GM23338 (cell line): Measurements from ENCODE around the gene BMS1. TPM values are rescaled to one million over a fixed set of nuclear protein-coding genes. Genes with fewer than 3 reads are reported as not detected.

ENCODE experiments used
- ATAC-seq: fragments of 200-7000 bp; cut with Tn5 transposase; 3 replicates; pipeline ENCODE4 v1.9.1; 2020
- DNase-seq: peaks from one replicate; pipeline ENCODE4 v3.0.0-alpha.2; 2015; ENCODE audit warnings: low spot score
- H2AFZ ChIP-seq: fragments of 200-600 bp; sonication (generic); 2 replicates; pipeline ENCODE4 v1.8.0; 2016; ENCODE audit warnings: antibody characterized with exemption, mild to moderate bottlenecking, moderate library complexity
- H3F3A ChIP-seq: fragments of 200-600 bp; sonication (generic); replicated peaks from 2 replicates; pipeline ENCODE4 v1.8.0; 2017; ENCODE audit warnings: antibody characterized with exemption, mixed run types, low read depth
- H3K27ac ChIP-seq: fragments of 200-600 bp; sonication (generic); 2 replicates; pipeline ENCODE4 v1.6.1; 2016; ENCODE audit warnings: low read depth
- H3K27me3 ChIP-seq: fragments of 200-600 bp; sonication (generic); 2 replicates; pipeline ENCODE4 v1.8.0; 2016; ENCODE audit warnings: mild to moderate bottlenecking, mixed run types, moderate library complexity; ENCODE audit not compliant: insufficient read depth
- H3K36me3 ChIP-seq: fragments of 200-600 bp; sonication (generic); 2 replicates; pipeline ENCODE4 v1.8.0; 2016; ENCODE audit warnings: mild to moderate bottlenecking; ENCODE audit not compliant: insufficient read depth
- H3K4me1 ChIP-seq: fragments of 200-600 bp; sonication (generic); 2 replicates; pipeline ENCODE4 v1.8.0; 2016; ENCODE audit warnings: mild to moderate bottlenecking, moderate library complexity; ENCODE audit not compliant: insufficient read depth
- H3K4me2 ChIP-seq: fragments of 200-600 bp; sonication (generic); 2 replicates; pipeline ENCODE4 v1.7.1; 2017; ENCODE audit warnings: mixed run types
- H3K4me3 ChIP-seq: fragments of 200-600 bp; sonication (generic); 2 replicates; pipeline ENCODE4 v1.6.1; 2016; ENCODE audit warnings: mixed run types
- H3K79me2 ChIP-seq: fragments of 200-600 bp; sonication (generic); replicated peaks from 2 replicates; pipeline ENCODE4 v1.8.0; 2017; ENCODE audit warnings: mild to moderate bottlenecking; ENCODE audit not compliant: insufficient read depth
- H3K9me2 ChIP-seq: fragments of 200-600 bp; sonication (generic); 2 replicates; pipeline ENCODE4 v1.8.0; 2017; ENCODE audit not compliant: insufficient read depth
- H4K20me1 ChIP-seq: fragments of 200-600 bp; sonication (generic); replicated peaks from 2 replicates; pipeline ENCODE4 v1.8.0; 2017; ENCODE audit warnings: mild to moderate bottlenecking; ENCODE audit not compliant: insufficient read depth
- H3K27ac Mint-ChIP-seq: 2 replicates; pipeline ENCODE4 v1.8.0; 2020; ENCODE audit warnings: inconsistent platforms, mild to moderate bottlenecking, moderate library complexity, mixed read lengths
- H3K27me3 Mint-ChIP-seq: 3 replicates; pipeline ENCODE4 v1.8.0; 2022; ENCODE audit warnings: low read depth, mild to moderate bottlenecking, moderate library complexity, mixed read lengths, inconsistent platforms; ENCODE audit not compliant: insufficient read depth, poor library complexity
- H3K36me3 Mint-ChIP-seq: 3 replicates; pipeline ENCODE4 v1.8.0; 2021; ENCODE audit warnings: low read depth, mild to moderate bottlenecking, inconsistent platforms, moderate library complexity, mixed read lengths
- H3K4me1 Mint-ChIP-seq: 3 replicates; pipeline ENCODE4 v1.8.0; 2020; ENCODE audit warnings: mild to moderate bottlenecking, inconsistent platforms, mixed read lengths
- H3K4me3 Mint-ChIP-seq: 3 replicates; pipeline ENCODE4 v1.8.0; 2021; ENCODE audit warnings: moderate library complexity, mild to moderate bottlenecking, inconsistent platforms, mixed read lengths
- H3K9me3 Mint-ChIP-seq: 3 replicates; pipeline ENCODE4 v1.8.0; 2020; ENCODE audit warnings: moderate library complexity, mild to moderate bottlenecking, inconsistent platforms, mixed read lengths
- CREB1 ChIP-seq: fragments of 250-450 bp; sonication (Bioruptor Pico); IDR thresholded peaks from 2 replicates; pipeline ENCODE4 v1.5.0; 2020; ENCODE audit warnings: low read depth, mild to moderate bottlenecking, moderate library complexity
- EZH2 ChIP-seq: fragments of 200-600 bp; sonication (generic); IDR thresholded peaks from one replicate; pipeline ENCODE4 v1.8.0; 2017; ENCODE audit warnings: antibody characterized with exemption, mild to moderate bottlenecking, low read depth; ENCODE audit not compliant: unreplicated experiment
- EZH2phosphoT487 ChIP-seq: fragments of 200-600 bp; sonication (generic); IDR thresholded peaks from one replicate; pipeline ENCODE4 v1.8.1; 2018; ENCODE audit warnings: antibody characterized with exemption; ENCODE audit not compliant: unreplicated experiment
- NANOG ChIP-seq: IDR thresholded peaks from 2 replicates; pipeline ENCODE4 v1.6.1; 2016; ENCODE audit warnings: antibody characterized with exemption, borderline replicate concordance
- POLR2AphosphoS5 ChIP-seq: IDR thresholded peaks from 2 replicates; pipeline ENCODE4 v1.6.1; 2016; ENCODE audit warnings: antibody characterized with exemption, low read depth
- STAT1 ChIP-seq: IDR thresholded peaks from one replicate; pipeline ENCODE4 v1.6.1; 2016; ENCODE audit warnings: antibody characterized with exemption; ENCODE audit not compliant: unreplicated experiment
- ZNF114 ChIP-seq: fragments of 250-450 bp; sonication (Bioruptor Pico); IDR thresholded peaks from 2 replicates; pipeline ENCODE4 v1.5.0; 2020; ENCODE audit warnings: mild to moderate bottlenecking, moderate library complexity
- ZNF331 ChIP-seq: fragments of 250-450 bp; sonication (Bioruptor Pico); IDR thresholded peaks from 2 replicates; pipeline ENCODE4 v1.5.0; 2020; ENCODE audit warnings: low read depth, mild to moderate bottlenecking, moderate library complexity
- polyA plus RNA-seq: library from polyadenylated mRNA; unstranded; fragments of >200 nt; fragmentation: Nextera tagmentation; extraction: Ambion mirVana; gene quantifications from 2 replicates; pipeline ENCODE4 v1.2.1, GENCODE V29; 2016
- total RNA-seq: library from RNA; depleted of rRNA; stranded (reverse); fragments of >200 nt; shearing (Covaris generic); gene quantifications from 2 replicates; pipeline ENCODE4 v1.2.3, GENCODE V29; 2014
- TF ChIP-seq, protein P1 (sequence below): IDR thresholded peaks from one replicate; pipeline ENCODE4 v1.6.1; 2018; ENCODE audit warnings: antibody characterized with exemption; ENCODE audit not compliant: unreplicated experiment
- TF ChIP-seq, protein P2 (sequence below), 2 experiments: fragments of 200-600 bp in 1 of 2; sonication (generic) in 1 of 2; conservative IDR thresholded peaks; 2 replicates each; pipeline versions ENCODE4 v1.5.1 to v1.6.1; 2016 to 2017; ENCODE audit warnings: antibody characterized with exemption in 2 of 2, low read depth in 2 of 2, mild to moderate bottlenecking in 2 of 2, moderate library complexity in 1 of 2
- TF ChIP-seq, protein P3 (sequence below): fragments of 250-450 bp; sonication (Bioruptor Pico); IDR thresholded peaks from 2 replicates; pipeline ENCODE4 v1.5.0; 2020; ENCODE audit warnings: mild to moderate bottlenecking, moderate library complexity
- TF ChIP-seq, protein P4 (sequence below): IDR thresholded peaks from 2 replicates; pipeline ENCODE4 v1.6.1; 2016; ENCODE audit warnings: antibody characterized with exemption

The BMS1 gene
- total and polyA plus RNA-seq, 2 experiments from 2014 or later: 26.4 to 37.7 TPM

DNA sequence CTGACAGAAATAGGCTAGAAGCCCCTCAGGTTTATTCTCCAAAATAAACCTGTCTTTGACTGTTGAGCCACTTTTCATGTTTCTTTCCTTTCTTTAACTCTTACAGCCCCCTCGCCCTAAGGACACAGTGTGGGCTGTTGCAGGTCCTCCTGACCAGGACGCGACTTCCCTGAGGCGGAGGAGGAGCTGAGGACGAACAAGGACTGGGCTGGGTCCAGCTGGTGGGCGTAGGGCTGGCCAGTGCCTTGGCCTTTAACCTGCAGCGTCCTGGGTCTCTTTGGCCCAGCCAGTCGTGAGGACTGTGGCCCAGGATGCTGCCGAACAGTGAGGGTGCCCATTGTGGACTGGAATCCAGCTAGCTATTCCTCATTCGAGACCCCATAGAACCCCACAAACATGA, 13.4 kb upstream of the BMS1 start (continued):
- TF ChIP-seq, protein P1, sequence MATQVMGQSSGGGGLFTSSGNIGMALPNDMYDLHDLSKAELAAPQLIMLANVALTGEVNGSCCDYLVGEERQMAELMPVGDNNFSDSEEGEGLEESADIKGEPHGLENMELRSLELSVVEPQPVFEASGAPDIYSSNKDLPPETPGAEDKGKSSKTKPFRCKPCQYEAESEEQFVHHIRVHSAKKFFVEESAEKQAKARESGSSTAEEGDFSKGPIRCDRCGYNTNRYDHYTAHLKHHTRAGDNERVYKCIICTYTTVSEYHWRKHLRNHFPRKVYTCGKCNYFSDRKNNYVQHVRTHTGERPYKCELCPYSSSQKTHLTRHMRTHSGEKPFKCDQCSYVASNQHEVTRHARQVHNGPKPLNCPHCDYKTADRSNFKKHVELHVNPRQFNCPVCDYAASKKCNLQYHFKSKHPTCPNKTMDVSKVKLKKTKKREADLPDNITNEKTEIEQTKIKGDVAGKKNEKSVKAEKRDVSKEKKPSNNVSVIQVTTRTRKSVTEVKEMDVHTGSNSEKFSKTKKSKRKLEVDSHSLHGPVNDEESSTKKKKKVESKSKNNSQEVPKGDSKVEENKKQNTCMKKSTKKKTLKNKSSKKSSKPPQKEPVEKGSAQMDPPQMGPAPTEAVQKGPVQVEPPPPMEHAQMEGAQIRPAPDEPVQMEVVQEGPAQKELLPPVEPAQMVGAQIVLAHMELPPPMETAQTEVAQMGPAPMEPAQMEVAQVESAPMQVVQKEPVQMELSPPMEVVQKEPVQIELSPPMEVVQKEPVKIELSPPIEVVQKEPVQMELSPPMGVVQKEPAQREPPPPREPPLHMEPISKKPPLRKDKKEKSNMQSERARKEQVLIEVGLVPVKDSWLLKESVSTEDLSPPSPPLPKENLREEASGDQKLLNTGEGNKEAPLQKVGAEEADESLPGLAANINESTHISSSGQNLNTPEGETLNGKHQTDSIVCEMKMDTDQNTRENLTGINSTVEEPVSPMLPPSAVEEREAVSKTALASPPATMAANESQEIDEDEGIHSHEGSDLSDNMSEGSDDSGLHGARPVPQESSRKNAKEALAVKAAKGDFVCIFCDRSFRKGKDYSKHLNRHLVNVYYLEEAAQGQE: no peak
- no peak for TF ChIP-seq CREB1 (CRISPR knock-in tag)
- TF ChIP-seq, protein P2, sequence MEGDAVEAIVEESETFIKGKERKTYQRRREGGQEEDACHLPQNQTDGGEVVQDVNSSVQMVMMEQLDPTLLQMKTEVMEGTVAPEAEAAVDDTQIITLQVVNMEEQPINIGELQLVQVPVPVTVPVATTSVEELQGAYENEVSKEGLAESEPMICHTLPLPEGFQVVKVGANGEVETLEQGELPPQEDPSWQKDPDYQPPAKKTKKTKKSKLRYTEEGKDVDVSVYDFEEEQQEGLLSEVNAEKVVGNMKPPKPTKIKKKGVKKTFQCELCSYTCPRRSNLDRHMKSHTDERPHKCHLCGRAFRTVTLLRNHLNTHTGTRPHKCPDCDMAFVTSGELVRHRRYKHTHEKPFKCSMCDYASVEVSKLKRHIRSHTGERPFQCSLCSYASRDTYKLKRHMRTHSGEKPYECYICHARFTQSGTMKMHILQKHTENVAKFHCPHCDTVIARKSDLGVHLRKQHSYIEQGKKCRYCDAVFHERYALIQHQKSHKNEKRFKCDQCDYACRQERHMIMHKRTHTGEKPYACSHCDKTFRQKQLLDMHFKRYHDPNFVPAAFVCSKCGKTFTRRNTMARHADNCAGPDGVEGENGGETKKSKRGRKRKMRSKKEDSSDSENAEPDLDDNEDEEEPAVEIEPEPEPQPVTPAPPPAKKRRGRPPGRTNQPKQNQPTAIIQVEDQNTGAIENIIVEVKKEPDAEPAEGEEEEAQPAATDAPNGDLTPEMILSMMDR (conservative IDR thresholded peaks at IDR 0.05; ENCODE audit: low read depth in 2 of 2): no peak
- TF ChIP-seq POLR2AphosphoS5: no peak
- TF ChIP-seq NANOG: no peak
- TF ChIP-seq STAT1: no peak
- no peak for TF ChIP-seq EZH2phosphoT487
- TF ChIP-seq ZNF331 (CRISPR knock-in tag): no peak

DNA sequence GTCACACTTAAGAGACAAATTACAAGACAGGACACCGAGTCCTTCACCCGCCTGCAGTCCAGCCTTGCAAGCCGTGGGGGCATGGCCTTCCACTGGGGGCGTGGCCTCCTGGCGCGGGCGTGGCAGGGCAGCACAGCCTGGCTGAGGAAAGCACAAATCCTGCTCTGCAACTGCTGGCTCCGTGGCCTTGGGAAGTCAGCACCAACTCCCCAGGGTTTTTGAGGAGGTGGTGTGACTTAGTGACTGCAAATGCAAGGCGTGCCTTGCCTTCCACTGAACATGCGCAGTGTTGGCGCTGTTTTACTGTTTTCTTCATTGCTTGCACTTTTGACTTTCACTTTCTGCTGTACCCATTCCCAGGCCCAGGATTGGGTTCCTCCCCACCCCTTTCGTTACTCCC, 12.9 kb upstream of the BMS1 start:
- Histone ChIP-seq H3K27ac (no peak overlapping the region), H3K27me3 (no peaks in the 10 kb centered on the region), H3K9me2 (no peaks in the 10 kb centered on the region), H3K79me2 (no peaks in the 10 kb centered on the region), H3K4me3 (no peak overlapping the region), H4K20me1 (no peaks in the 10 kb centered on the region), H3F3A (no peaks in the 10 kb centered on the region), H3K4me1 (no peaks in the 10 kb centered on the region), H3K36me3 (no peaks in the 10 kb centered on the region), H3K4me2 (no peak overlapping the region), H2AFZ (no peak overlapping the region)
- Mint-ChIP-seq H3K4me1 (no peaks in the 10 kb centered on the region), H3K36me3 (peaks cover 4% of the 10 kb centered on the region; the same call in 2 of the 3 replicates), H3K27ac (no peak overlapping the region), H3K27me3 (peaks cover 2% of the 10 kb centered on the region), H3K9me3 (peaks cover 76% of the 10 kb centered on the region), H3K4me3 (no peak overlapping the region)
- ATAC-seq (no peak), DNase-seq (peak; percentile 13)
- TF ChIP-seq EZH2 (no peak), EZH2phosphoT487 (no peak), CREB1 (CRISPR knock-in tag) (no peak), ZNF114 (no peak)
- TF ChIP-seq, protein P3, sequence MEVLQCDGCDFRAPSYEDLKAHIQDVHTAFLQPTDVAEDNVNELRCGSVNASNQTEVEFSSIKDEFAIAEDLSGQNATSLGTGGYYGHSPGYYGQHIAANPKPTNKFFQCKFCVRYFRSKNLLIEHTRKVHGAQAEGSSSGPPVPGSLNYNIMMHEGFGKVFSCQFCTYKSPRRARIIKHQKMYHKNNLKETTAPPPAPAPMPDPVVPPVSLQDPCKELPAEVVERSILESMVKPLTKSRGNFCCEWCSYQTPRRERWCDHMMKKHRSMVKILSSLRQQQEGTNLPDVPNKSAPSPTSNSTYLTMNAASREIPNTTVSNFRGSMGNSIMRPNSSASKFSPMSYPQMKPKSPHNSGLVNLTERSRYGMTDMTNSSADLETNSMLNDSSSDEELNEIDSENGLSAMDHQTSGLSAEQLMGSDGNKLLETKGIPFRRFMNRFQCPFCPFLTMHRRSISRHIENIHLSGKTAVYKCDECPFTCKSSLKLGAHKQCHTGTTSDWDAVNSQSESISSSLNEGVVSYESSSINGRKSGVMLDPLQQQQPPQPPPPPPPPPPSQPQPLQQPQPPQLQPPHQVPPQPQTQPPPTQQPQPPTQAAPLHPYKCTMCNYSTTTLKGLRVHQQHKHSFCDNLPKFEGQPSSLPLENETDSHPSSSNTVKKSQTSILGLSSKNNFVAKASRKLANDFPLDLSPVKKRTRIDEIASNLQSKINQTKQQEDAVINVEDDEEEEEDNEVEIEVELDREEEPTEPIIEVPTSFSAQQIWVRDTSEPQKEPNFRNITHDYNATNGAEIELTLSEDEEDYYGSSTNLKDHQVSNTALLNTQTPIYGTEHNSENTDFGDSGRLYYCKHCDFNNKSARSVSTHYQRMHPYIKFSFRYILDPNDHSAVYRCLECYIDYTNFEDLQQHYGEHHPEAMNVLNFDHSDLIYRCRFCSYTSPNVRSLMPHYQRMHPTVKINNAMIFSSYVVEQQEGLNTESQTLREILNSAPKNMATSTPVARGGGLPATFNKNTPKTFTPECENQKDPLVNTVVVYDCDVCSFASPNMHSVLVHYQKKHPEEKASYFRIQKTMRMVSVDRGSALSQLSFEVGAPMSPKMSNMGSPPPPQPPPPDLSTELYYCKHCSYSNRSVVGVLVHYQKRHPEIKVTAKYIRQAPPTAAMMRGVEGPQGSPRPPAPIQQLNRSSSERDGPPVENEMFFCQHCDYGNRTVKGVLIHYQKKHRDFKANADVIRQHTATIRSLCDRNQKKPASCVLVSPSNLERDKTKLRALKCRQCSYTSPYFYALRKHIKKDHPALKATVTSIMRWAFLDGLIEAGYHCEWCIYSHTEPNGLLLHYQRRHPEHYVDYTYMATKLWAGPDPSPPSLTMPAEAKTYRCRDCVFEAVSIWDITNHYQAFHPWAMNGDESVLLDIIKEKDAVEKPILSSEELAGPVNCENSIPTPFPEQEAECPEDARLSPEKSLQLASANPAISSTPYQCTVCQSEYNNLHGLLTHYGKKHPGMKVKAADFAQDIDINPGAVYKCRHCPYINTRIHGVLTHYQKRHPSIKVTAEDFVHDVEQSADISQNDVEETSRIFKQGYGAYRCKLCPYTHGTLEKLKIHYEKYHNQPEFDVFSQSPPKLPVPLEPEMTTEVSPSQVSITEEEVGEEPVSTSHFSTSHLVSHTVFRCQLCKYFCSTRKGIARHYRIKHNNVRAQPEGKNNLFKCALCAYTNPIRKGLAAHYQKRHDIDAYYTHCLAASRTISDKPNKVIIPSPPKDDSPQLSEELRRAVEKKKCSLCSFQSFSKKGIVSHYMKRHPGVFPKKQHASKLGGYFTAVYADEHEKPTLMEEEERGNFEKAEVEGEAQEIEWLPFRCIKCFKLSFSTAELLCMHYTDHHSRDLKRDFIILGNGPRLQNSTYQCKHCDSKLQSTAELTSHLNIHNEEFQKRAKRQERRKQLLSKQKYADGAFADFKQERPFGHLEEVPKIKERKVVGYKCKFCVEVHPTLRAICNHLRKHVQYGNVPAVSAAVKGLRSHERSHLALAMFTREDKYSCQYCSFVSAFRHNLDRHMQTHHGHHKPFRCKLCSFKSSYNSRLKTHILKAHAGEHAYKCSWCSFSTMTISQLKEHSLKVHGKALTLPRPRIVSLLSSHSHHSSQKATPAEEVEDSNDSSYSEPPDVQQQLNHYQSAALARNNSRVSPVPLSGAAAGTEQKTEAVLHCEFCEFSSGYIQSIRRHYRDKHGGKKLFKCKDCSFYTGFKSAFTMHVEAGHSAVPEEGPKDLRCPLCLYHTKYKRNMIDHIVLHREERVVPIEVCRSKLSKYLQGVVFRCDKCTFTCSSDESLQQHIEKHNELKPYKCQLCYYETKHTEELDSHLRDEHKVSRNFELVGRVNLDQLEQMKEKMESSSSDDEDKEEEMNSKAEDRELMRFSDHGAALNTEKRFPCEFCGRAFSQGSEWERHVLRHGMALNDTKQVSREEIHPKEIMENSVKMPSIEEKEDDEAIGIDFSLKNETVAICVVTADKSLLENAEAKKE (CRISPR knock-in tag): no peak
- TF ChIP-seq, protein P4, sequence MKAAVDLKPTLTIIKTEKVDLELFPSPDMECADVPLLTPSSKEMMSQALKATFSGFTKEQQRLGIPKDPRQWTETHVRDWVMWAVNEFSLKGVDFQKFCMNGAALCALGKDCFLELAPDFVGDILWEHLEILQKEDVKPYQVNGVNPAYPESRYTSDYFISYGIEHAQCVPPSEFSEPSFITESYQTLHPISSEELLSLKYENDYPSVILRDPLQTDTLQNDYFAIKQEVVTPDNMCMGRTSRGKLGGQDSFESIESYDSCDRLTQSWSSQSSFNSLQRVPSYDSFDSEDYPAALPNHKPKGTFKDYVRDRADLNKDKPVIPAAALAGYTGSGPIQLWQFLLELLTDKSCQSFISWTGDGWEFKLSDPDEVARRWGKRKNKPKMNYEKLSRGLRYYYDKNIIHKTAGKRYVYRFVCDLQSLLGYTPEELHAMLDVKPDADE: no peak
